HepG2 (cell line): Measurements from ENCODE around the gene CACNB4. TPM values are rescaled to one million over a fixed set of nuclear protein-coding genes. Genes with fewer than 3 reads are reported as not detected.

Experiments
- ARID4A ChIP-seq: sonication (generic); formaldehyde crosslinking; IDR thresholded peaks from 2 replicates; pipeline ENCODE4 v1.5.0; 2020; ENCODE audit warnings: mild to moderate bottlenecking, missing genetic modification reagents, borderline replicate concordance
- ARNT ChIP-seq: fragments of 450-650 bp; IDR thresholded peaks from 2 replicates; pipeline ENCODE4 v1.6.1; 2017
- ATM ChIP-seq: fragments of 450-650 bp; IDR thresholded peaks from 2 replicates; pipeline ENCODE4 v1.7.1; 2017; ENCODE audit warnings: mild to moderate bottlenecking, borderline replicate concordance
- HCFC1 ChIP-seq: fragments of 150-350 bp; IDR thresholded peaks from 2 replicates; pipeline ENCODE4 v1.6.1; 2014; ENCODE audit warnings: low read depth, low read length
- HDAC2 ChIP-seq: sonication (generic); formaldehyde crosslinking; IDR thresholded peaks from 2 replicates; pipeline ENCODE4 v1.4.0; 2020; ENCODE audit warnings: missing genetic modification reagents
- MIER2 ChIP-seq: IDR thresholded peaks from 2 replicates; pipeline ENCODE4 v1.6.1; 2016; ENCODE audit warnings: missing biosample characterization, missing genetic modification reagents
- SP140L ChIP-seq: sonication (generic); formaldehyde crosslinking; IDR thresholded peaks from 2 replicates; pipeline ENCODE4 v1.4.0; 2020; ENCODE audit warnings: missing genetic modification reagents, borderline replicate concordance
- STAT6 ChIP-seq: sonication (generic); formaldehyde crosslinking; IDR thresholded peaks from 2 replicates; pipeline ENCODE4 v1.4.0; 2020; ENCODE audit warnings: missing genetic modification reagents, mild to moderate bottlenecking, borderline replicate concordance
- TMF1 ChIP-seq: sonication (generic); formaldehyde crosslinking; IDR thresholded peaks from 2 replicates; pipeline ENCODE4 v1.8.1; 2022; ENCODE audit warnings: low read depth, missing genetic modification reagents
- ZBTB33 ChIP-seq: sonication (generic); formaldehyde crosslinking; IDR thresholded peaks from 2 replicates; pipeline ENCODE4 v1.4.0; 2020; ENCODE audit warnings: missing genetic modification reagents
- ZFP91 ChIP-seq: sonication (generic); formaldehyde crosslinking; IDR thresholded peaks from 2 replicates; pipeline ENCODE4 v1.9.0; 2022; ENCODE audit warnings: missing genetic modification reagents, mild to moderate bottlenecking, borderline replicate concordance
- ZNF138 ChIP-seq: sonication (generic); formaldehyde crosslinking; IDR thresholded peaks from 2 replicates; pipeline ENCODE4 v1.5.0; 2020; ENCODE audit warnings: mild to moderate bottlenecking, low read depth, missing genetic modification reagents
- ZNF263 ChIP-seq: sonication (generic); formaldehyde crosslinking; IDR thresholded peaks from 2 replicates; pipeline ENCODE4 v1.4.0; 2020; ENCODE audit warnings: missing genetic modification reagents
- ZNF558 ChIP-seq: sonication (generic); formaldehyde crosslinking; IDR thresholded peaks from 2 replicates; pipeline ENCODE4 v1.9.0; 2022; ENCODE audit warnings: mild to moderate bottlenecking, missing genetic modification reagents, borderline replicate concordance
- ZNF687 ChIP-seq: sonication (generic); formaldehyde crosslinking; IDR thresholded peaks from 2 replicates; pipeline ENCODE4 v1.5.1; 2020; ENCODE audit warnings: mild to moderate bottlenecking, missing genetic modification reagents, moderate library complexity
- ZNF879 ChIP-seq: sonication (generic); formaldehyde crosslinking; IDR thresholded peaks from 2 replicates; pipeline ENCODE4 v1.8.1; 2023; ENCODE audit warnings: missing genetic modification reagents
- polyA plus RNA-seq, 8 experiments: library from polyadenylated mRNA; depleted of rRNA in 3 of 8; stranded (reverse) in 7 of 8; unstranded in 1 of 8; fragments of >200 nt; fragmentation: Illumina TruSeq in 4 of 8; extraction: Trizol in 4 of 8; gene quantifications; 2 replicates each; pipeline versions ENCODE4 v1.2.1 to v1.2.3, GENCODE V29; 2011 to 2016; ENCODE audit warnings: low read depth in 4 of 8, missing spikeins in 1 of 8, mixed read lengths in 1 of 8; ENCODE audit not compliant: insufficient read depth in 1 of 8
- total RNA-seq, 5 experiments: library from RNA; depleted of rRNA; stranded (reverse); fragments of >200 nt; fragmentation: Illumina TruSeq; extraction: Trizol; gene quantifications; 2 replicates each; pipeline ENCODE4 v1.2.3, GENCODE V29; 2016; ENCODE audit warnings: low read depth in 1 of 5

The CACNB4 gene
- total and polyA plus RNA-seq, 2 of the 13 experiments (the other 11 are each of a cell fraction or from before 2014, with no cell fraction given) = 5.1 to 14.3 TPM

- no peak for TF ChIP-seq ATM
- TF ChIP-seq MIER2 (CRISPR knock-in tag) = 0 out of 2 replicates have a peak, but pooled peaks have one; percentile 23
- TF ChIP-seq ZBTB33 (CRISPR knock-in tag) = no peak
- peak; percentile 47; the same call in 1 of the 2 replicates for TF ChIP-seq ZNF687 (CRISPR knock-in tag)
- TF ChIP-seq TMF1 (CRISPR knock-in tag) = no peak
- TF ChIP-seq HCFC1 = no peak
- TF ChIP-seq ZNF879 (CRISPR knock-in tag) = no peak
- TF ChIP-seq STAT6 (CRISPR knock-in tag) = no peak
- no peak for TF ChIP-seq ZNF138 (CRISPR knock-in tag)
- TF ChIP-seq SP140L (CRISPR knock-in tag) = no peak
- no peak for TF ChIP-seq ARNT
- TF ChIP-seq ZNF263 (CRISPR knock-in tag) = 0 out of 2 replicates have a peak, but pooled peaks have one; percentile 15
- TF ChIP-seq ARID4A (CRISPR knock-in tag) = no peak; the same call in 1 of the 2 replicates
- peak; percentile 40; the same call in 1 of the 2 replicates for TF ChIP-seq ZFP91 (CRISPR knock-in tag)
- no peak for TF ChIP-seq ZNF558 (CRISPR knock-in tag)
- peak; percentile 63; the same call in 1 of the 2 replicates for TF ChIP-seq HDAC2 (CRISPR knock-in tag)
Measured at GRCh38 chr2:151973901-151974199, 125.0 kb downstream of the CACNB4 start (continued).
